ENCODE measurements around the gene PROKR2.

DNA sequence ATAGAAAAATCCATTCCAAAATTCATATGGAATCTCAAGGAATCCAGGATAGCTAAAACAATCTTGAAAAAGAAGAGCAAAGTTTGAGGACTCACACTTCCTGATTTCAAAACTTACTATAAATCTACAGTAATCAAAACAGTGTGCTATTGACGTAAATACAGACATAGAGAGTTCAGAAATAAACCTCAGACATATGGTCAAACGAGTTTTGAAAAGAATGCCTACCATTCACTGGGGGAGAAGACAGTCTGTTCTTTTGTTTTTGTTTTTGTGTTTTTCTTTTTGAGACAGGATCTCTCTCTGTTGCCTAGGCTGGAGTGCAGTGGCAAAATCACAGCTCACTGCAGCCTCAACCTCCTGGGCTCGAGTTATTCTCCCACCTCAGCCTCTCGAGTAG lies 25.3 kb upstream of the PROKR2 start:
- TF ChIP-seq SREBF2 (IDR thresholded peaks at IDR 0.05) (no peak), POLR2A (IDR thresholded peaks at IDR 0.05; ENCODE audit: low read length) (no peak), GATA3 (IDR thresholded peaks at IDR 0.05; ENCODE audit: borderline replicate concordance) (no peak), BHLHE40 (IDR thresholded peaks at IDR 0.05; ENCODE audit: low read depth, low read length) (no peak), CTCF (IDR thresholded peaks at IDR 0.05) (no peak), JUNB (IDR thresholded peaks at IDR 0.05) (no peak)
